HG03025 (cell line): ENCODE results near the gene FXYD5.

Experiments
- ATAC-seq: cut with Tn5 transposase; IDR thresholded peaks from one replicate; pipeline ENCODE4 v1.9.1; 2021; ENCODE audit warnings: mild to moderate bottlenecking, moderate library complexity; ENCODE audit not compliant: unreplicated experiment, low FRiP score

Gene FXYD5, protein sequence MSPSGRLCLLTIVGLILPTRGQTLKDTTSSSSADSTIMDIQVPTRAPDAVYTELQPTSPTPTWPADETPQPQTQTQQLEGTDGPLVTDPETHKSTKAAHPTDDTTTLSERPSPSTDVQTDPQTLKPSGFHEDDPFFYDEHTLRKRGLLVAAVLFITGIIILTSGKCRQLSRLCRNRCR

DNA sequence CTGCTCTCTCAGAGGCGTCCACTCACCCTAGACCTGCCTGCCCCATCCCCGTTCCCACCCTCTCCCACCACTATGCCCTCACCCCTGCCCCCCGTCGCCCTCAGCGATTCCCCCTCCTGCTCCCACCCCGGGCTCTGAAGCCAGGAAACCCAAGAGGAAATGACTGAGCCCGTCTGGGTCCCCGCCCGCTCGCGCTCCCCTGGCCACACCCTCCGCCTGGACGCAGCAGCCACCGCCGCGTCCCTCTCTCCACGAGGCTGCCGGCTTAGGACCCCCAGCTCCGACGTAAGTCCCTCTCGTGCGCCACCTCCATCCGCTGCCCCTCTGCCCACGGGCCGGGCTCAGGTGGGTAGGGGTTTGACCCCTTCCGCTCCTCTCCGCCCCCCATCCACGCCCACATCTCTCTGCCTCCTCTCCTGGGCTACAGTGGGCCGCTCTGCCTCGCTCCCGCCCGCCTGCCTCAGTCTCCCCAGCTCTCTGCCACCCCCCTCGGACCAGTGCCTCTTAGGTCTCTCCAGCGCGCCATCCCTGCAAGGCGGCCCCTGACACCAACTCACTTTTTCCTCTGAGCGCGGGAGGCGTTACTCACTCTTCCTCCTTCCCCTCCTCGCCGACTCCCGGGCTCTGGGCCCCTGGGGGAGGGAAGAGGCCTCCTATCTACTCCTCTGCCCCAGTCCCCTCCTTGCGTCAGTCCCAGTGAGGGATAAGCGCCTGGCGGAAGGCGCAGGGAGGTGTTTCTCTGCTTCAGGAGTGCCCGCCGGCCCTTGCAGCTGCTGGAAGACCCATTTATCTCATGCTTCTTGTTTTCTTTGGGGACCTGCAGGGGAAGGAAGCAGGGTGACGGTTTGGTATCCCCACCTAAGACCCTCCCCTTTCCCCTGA is at the start of gene FXYD5:
TSS of gene FXYD5 (plus strand) at position 211 of the 882 bp plus-strand sequence. CDS start 816 bp downstream, outside the sequence.
- no peak for ATAC-seq

DNA sequence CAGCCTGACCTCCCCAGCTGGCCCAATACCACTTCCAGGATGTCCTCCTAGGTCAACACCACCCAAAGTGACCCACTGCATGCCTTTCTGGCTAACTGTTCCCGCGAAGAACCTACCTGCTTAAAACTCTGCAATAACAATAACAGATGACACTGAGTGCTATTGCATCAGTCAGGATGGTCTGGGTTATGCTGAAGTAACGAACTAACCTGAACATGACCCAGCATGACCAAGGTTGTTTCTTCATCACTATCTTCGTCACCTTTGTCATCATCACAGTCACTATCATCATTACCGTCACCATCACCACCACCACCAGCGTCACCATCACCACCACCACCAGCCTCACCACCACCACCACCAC is 49.5 kb upstream of the FXYD5 start:
- no peak for ATAC-seq

DNA sequence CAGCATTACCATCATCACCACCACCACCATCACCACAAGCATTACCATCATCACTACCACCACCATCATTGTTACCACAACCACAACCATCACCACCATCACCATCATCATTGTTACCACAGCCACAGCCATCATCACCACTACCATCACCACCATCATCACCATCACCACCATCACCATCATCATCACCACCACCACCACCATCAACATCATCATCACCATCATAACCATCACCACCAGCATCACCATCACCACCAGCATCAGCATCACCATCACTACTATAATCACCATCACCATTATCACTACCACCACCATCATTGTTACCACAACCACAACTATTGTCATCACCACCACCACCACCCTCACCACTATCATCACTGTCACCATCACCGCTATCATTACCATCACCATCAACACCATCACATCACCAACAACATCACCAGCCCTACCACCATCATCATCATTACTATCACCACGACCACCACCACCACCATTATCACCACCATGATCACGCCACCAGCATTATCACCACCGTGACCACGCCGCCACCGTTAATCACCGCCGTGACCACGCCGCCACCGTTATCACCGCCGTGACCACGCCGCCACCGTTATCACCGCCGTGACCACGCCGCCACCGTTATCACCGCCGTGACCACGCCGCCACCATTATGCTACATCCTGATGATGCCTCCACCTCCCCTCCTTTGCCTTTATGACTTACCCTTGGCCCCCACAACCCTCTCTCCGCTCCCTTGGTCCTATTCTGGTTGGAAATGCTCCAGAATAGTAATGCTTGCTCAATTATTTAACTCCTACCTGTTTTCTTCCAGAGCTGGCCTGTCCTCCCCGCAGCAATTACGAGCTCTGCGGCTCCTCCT is 48.9 kb upstream of the FXYD5 start:
- ATAC-seq = no peak

DNA sequence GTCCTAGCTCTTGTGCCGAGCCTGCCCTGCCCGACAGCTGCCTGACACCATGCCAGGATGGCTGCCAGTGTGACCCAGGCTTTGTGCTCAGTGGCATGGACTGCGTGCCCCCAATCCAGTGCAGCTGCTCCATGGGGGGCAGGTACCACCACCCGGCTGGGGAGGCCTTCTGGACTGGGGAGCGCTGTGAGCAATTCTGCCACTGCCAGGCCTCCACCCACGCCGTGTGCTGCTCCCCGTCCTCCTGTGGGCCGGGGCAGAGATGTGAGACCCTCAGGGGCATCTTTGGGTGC is 48.3 kb upstream of the FXYD5 start:
- ATAC-seq = no peak

DNA sequence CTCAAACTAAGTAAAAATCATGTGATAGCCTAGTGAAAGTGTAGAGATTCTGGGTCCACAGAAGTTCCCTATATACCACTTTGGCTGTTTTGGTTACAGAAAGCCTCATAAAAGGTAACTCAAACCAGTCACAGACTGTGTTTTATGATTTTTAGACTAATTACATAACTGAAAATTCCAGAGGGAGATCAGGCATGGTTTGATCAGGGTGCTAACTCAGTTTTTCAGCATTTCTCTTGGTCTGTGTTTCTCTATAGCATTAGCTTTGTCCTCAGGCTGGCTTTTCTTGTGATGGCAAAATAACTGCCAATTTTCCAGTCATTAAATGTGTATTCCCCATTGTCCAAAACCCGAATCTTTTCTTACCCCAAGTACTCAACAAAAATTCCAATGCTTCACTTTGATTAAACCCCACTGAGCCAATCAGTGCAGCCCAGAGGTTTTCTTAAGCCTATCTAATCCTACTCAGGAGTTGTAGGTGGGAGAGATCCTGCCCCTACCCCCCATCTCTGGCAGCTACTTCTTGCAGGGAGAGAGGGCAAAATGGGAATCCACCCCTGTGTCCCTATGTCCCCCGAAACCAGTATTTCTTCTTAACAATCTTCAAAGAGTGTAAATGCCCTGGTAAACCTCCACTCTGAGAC is 47.5 kb upstream of the FXYD5 start:
- ATAC-seq = no peak

DNA sequence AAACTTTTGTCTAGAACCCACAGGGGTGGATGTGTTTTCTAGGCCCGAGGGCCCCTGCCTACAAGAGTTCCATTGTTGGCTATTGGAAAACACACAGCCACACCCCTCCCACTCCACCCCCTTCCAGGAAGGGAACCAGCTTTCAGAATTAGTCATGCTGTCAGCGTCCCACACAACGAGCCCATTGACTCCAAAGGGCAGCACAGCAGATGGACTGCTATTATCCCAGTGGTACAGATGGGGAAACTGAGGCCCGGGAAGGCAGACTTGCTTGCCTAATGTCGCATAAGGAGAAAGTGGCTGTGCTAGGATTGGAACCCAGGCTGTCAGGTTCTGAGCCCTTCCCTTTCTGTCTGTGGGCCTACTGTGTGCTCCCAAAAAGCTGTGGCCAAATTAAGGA is 47.0 kb upstream of the FXYD5 start:
- ATAC-seq = no peak

DNA sequence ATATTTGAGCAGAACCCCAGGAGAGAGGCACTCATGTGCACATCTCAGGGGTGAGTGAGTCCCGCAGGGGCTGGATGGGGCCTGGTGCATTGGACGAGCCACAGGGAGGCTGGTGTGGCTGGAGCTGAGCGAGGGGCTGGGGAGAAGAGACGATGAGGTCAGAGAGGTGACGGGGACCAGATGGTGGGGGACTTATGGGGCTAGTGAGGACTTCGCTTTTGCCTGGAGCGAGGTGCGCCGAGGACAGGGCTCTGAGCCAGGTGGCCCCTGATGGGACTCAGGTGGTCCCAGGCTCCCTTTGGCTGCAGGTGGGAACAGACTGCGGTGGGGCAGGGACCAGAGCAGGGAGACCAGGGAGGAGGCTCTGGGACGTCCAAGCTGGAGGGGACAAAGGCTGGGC is 45.8 kb upstream of the FXYD5 start:
- no peak for ATAC-seq

DNA sequence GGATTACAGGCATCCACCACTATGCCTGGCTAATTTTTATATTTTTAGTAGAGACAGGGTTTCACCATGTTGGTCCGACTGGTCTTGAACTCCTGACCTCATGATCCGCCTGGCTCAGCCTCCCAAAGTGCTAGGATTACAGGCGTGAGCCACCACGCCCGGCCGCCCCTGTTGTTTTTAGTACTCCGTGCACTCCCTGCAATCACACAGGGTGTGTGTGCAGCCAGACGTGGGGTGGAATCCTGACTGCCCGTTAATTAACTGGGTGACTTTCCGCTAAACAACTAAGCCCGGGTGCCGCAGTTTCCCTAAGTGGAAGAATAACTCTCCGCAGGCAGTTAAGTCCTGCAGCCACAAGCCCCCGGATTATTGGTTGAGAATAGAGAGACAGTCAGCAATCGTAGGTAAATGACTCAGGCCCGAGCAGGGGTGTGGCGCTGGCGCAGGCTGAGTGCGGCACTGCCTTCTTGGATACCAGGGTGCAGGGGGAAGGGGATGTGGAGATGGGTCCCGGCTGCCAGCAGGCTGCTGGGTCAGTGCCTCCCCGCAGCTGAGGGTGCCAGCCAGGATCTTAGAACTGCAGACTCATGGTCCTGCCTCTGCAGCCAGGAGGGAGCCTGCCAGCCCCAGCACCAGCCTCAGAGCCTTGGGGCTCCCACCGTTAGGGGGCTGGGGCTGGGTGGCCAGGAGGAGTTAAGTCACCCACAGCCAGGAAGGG is 45.0 kb upstream of the FXYD5 start:
- no peak for ATAC-seq

DNA sequence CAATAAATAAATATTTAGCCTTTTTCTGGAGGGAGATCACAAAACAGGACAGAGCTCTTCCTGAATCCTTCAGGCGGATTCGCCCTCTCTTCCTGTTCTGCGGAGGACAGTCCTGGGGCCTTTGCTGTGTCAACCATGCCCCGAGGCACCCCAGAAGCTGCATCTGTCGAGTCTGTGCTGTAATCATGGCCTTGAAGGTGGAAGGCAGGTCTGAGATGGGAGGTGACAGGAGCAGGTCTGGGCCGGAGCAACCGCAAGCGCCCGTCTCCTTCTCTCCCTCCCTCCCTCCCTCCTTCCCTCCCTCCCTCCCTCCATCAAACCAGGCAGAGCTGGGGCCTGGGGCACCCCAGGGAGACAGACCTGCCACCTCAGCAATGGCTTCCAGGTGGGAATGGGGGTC is 43.6 kb upstream of the FXYD5 start:
- ATAC-seq = no peak

DNA sequence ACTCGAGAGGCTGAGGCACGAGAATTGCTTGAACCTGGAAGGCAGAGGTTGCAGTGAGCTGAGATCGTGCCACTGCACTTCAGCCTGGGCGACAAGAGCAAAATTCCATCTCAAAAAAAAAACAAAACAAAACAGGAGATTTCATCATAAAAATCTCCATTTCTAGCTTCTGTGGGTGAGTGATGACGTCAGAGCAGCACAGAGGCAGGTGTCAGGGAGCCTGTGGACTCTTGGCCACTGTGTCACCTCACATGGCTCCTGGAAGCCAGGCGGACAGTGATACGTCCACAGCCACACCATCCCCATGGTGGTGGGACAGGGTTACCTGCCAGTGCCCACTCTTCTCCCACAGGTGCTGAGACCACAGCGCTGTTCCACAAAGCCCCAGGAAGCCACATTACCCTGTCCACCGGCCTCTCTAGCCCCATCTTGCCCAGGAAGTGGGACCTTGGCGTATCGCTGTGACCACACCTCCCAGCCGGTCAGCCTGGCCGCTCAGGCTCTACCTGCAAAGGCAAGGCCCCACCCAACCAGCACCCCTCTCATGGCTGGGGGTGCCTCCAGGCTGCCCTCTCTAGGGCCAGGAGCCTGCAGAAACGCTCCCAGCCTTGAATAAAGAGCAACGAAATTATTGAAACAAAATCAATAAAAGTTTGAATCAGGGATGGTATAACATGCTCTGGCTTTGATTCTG is 41.4 kb upstream of the FXYD5 start:
- no peak for ATAC-seq

DNA sequence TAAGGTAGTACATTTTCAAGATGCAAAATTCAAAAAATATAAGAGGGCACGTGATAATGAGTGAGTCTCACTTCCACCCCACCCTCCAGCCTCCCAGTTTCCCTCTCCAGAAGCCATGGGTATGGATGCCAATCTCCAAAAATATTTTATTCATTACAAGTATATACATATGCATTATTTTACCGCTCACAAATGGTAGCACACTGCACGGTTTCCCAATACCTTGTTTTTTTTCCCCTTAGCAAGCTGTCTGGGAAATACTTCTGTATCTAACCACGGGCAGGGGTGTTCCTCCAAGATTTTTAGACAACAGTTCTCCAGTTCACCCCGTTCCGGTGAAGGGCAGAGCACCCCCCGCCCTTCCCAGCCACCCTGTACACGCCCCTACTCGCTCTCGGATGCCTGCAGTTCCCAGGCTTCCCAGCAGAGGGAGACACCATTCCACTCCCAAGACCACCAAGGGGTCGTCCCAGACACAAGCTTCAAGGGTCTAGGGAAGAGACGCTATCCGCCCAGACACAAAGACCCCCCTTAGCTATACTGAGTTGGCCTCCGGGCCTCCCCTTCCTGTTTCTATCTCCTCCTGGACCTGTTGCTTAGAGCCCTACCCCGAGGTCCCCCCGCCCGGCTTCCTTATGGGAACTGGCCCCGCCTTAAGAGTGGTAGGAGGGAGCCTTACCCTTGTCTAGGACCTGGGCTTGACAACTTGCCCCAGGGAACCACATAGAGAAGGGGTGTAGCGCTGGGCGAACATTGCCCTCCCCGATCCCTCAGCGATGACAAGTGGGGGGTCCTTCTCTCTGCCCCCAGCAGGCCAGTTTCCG is 40.0 kb upstream of the FXYD5 start:
- ATAC-seq = no peak

DNA sequence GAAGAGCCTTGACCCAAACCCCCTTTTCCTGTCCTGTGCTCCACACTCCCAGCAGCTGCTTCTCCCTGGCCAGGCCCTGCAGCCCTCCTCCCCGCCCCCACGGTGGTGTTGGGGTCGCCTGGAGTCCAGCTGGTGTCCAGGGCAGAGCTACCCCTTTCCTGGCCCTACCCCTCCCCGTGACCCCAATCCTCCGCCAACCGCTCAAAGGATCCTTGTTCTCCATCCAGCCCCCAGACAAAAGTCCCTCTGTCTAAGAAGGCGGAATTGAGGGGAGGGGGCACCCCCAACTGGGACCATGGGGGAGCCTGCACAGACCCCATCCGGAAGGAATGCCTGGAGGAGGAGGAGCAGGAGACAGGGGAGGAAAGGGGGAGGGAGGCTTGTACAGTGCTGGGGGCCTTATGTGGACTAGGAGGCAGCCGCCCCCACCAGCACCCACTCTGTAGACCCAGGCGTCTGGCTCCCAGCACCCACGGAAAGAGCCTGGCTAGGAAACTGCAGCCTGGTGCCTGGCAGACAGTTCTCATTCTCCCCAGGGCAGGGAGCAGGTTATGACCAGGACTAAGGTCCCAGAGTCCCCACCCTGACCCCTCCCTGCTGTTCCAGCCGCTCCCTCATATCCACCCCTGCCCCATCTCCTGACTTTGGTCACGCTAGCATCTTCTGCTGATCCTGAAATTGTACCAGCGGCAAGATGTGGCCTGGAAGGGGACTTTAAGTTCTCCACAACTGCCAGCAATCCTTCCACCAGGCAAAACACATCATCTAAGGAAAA is 39.2 kb upstream of the FXYD5 start, which contains the start of gene FXYD3:
TSS of gene FXYD3 (plus strand) at position 647 of the 775 bp plus-strand sequence. CDS start 3,554 bp downstream, outside the sequence.
- no peak for ATAC-seq

DNA sequence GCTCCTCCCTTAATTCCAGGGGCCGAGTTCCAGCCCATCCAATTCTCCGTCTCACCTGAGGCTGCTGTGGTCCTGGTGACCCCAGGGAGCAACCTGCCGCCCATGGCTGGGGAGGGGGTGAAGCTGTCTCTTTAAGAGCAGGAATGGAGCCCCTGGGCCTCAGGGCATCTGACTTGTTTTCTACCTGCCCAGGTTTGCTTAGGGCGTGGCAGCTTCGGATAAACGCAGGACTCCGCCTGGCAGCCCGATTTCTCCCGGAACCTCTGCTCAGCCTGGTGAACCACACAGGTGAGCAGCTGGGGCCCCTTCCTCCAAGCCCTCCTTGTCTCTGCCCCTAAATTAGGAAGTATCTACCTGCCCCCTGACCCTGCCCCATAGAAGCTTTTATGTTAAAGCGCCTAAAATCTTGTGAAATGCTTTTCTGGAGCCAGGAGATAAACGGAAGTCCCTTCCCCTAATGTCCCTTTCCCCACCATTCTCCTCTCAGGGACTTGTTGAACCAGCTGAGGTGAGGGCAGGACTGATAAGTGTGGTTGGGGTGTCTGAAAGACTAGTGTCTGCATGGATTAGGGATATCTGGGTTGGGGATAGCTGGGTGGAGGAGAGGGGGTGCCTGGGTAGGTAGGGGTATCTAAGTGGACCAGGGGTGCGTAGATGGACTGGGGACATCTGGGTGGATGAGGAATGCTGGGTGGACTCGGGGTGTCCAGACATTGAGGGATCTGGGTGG is 38.3 kb upstream of the FXYD5 start:
- no peak for ATAC-seq

DNA sequence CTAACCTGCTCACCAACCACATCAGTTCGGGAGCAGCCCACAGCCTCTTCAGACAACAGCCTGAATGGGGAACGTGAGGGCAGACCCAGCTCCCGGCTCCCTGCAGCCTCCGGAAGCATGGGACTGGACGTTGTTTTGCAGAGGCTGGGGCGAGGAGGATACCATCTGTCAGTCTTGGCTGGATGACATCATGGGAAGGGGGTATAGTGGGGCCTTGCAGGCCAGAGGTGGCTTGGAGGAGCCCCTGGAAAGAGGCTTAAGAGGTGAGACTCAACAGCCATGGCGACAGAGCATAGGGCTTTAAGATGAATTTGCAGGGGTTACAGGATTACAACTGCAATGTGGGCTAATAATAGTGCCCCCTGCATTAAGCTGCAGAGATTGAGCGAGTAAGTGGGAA is 37.4 kb upstream of the FXYD5 start:
- no peak for ATAC-seq

DNA sequence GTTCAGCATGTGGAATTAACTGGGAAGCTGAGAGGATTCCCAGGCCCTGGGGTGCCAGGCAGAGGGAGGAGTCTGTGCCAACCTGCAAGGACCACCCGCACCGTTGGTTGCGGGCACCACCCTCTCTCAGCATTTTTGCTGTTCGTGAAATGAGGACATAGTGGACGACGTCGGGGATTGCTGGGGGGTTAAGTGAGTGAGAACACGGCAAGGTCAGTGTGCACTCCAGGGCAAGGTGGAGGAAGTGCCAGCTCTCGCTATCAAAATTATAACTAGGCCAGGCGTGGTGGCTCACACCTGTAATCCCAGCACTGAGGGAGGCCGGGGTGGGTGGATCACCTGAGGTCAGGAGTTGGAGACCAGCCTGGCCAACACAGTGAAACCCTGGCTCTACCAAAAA is 36.7 kb upstream of the FXYD5 start:
- no peak for ATAC-seq

DNA sequence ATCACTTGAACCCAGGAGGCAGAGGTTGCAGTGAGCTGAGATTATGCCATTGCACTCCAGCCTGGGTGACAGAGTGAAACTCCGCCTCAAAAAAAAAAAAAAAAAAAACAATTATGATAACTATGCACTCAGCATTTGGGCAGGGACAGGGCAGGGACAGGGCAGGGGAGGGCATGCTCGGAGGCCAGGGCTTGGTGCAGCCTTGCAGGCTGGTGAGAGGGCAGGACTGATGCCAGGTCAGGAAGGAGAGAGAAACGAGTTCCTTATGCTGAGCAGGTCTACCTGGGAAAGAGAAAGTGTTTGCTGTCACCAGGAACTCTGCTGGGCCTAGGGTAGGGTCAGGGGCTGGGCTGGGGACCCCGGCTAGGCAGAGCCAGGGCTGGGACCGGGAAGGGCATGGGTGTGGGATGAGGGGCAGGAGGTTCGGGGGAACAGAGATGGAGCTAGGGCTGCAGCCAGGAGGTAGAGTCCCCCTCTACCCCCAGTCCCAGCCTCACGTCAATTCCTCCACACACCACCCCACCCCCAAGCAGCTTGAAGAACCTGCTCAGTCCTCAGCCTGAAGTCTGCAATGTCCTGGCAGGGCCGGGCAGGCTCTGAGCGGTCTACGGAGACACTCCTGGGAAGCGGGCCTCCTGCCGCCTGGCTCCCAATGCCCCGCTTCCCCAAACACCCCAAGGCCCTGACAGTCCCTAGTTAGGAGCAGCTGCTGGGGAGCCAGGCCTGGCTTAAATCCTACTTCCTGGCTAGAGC is 36.1 kb upstream of the FXYD5 start:
- no peak for ATAC-seq

DNA sequence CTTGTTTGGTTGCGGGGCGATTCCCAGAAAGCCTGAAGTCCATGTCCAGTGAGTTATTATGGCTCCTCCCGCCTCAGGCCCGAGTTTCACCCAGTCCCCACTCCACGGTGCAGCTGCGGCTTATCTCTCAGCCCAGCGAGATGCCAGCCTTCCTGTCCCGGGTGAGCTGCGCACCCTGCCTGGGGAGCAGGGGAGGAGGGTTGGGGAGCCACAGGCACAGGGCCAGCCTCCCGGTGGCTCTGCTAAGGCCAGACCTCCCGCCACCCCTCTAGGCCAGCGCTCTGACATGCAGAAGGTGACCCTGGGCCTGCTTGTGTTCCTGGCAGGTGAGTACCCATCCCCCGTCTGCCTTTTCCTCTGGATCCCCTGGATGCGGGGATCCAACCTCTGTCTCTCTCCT is 35.4 kb upstream of the FXYD5 start:
- ATAC-seq = no peak
